Spleen (tissue), 7 donors: ENCODE measurements around the gene PFDN5.

Source experiments
- POLR2A ChIP-seq, 3 donors: fragments of 450-650 bp; IDR thresholded peaks; one replicate each; pipeline ENCODE4 v1.5.1; 2017; ENCODE audit warnings: antibody characterized with exemption in 3 of 3, mild to moderate bottlenecking in 1 of 3
- TF ChIP-seq, protein P1 (sequence below), 11 experiments: fragments of 200-600 bp in 7 of 11; fragments of 450-650 bp in 4 of 11; sonication (generic) in 4 of 11; IDR thresholded peaks in 8 of 11; conservative IDR thresholded peaks in 3 of 11; 1 replicate in 7 of 11; 2 replicates in 4 of 11; pipeline versions ENCODE4 v1.4.0 to v1.8.0; 2016 to 2021; ENCODE audit warnings: antibody characterized with exemption in 11 of 11, inconsistent platforms in 4 of 11, mild to moderate bottlenecking in 1 of 11
- donor health status: DM: no; HTN: no; CAD: no; lungs with moderate emphysema.
- donor health status: DM: no; HTN: no; CAD: no.
- donor health status: DM: no; HTN: no; CAD: no.

DNA sequence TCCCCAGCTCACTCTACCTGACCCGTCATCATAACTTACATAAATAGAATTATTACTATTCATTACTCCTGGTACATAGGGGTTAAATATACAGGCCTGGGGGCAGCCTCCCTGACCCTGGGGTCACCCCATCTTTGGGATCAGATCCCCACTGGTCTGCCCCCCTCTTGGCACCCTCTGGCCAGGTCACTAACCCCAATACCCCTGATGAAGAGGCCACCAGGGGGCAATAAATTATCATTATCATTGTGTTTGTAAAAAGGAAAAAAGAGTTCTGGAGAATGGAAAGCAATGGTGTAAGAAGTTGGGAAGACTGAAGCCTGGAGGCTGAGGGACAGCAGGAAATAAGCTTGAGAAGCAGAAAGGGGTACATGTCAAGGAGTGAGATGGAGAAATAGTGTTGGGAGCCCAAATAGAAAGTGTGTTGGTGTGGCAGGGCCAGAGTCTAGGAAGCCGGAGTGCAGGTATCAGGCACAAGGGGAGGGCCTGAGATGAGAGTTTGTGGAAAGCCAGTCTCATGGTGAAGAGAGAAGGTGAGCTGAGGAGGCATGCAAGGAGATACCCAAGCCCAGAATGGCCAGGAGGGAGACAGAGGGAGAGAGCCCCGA, 32.2 kb downstream of the PFDN5 start:
- TF ChIP-seq, protein P1, sequence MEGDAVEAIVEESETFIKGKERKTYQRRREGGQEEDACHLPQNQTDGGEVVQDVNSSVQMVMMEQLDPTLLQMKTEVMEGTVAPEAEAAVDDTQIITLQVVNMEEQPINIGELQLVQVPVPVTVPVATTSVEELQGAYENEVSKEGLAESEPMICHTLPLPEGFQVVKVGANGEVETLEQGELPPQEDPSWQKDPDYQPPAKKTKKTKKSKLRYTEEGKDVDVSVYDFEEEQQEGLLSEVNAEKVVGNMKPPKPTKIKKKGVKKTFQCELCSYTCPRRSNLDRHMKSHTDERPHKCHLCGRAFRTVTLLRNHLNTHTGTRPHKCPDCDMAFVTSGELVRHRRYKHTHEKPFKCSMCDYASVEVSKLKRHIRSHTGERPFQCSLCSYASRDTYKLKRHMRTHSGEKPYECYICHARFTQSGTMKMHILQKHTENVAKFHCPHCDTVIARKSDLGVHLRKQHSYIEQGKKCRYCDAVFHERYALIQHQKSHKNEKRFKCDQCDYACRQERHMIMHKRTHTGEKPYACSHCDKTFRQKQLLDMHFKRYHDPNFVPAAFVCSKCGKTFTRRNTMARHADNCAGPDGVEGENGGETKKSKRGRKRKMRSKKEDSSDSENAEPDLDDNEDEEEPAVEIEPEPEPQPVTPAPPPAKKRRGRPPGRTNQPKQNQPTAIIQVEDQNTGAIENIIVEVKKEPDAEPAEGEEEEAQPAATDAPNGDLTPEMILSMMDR (IDR thresholded peaks at IDR 0.05 in 8 of 11, conservative IDR thresholded peaks at IDR 0.05 in 3 of 11), result peak in 7 of 11 experiments; percentile 31 to 56 (median 41)
- no peak for TF ChIP-seq POLR2A (IDR thresholded peaks at IDR 0.05)
